ENCODE results near the gene MRGPRD.

MRGPRD gene

GRCh38 chr11:68968306-68969250 lies 12.2 kb downstream of the MRGPRD start:
- DNase-seq, result peak; percentile 44

GRCh38 chr11:68966894-68967780 lies 13.6 kb downstream of the MRGPRD start:
- no peak for DNase-seq

GRCh38 chr11:68965901-68966853 lies 14.6 kb downstream of the MRGPRD start:
- DNase-seq, result peak; percentile 28

GRCh38 chr11:68963779-68964178 lies 17.0 kb downstream of the MRGPRD start:
- DNase-seq, result peak; percentile 62

GRCh38 chr11:68962527-68963250 lies 18.1 kb downstream of the MRGPRD start:
- DNase-seq, result peak; percentile 26

- peak; percentile 32 for DNase-seq
Observed at GRCh38 chr11:68961245-68961644, 19.5 kb downstream of the MRGPRD start.

- no peak for DNase-seq
Observed at GRCh38 chr11:68960294-68961071, 20.3 kb downstream of the MRGPRD start.

GRCh38 chr11:68959465-68960293 lies 21.1 kb downstream of the MRGPRD start:
- DNase-seq, result no peak

- no peak for DNase-seq
Observed at GRCh38 chr11:68958211-68958610, 22.6 kb downstream of the MRGPRD start.

GRCh38 chr11:68956547-68957254 lies 24.1 kb downstream of the MRGPRD start:
- DNase-seq, result no peak

- no peak for DNase-seq
Observed at GRCh38 chr11:68956142-68956541, 24.6 kb downstream of the MRGPRD start.

GRCh38 chr11:68955607-68955958 lies 25.2 kb downstream of the MRGPRD start:
- DNase-seq, result no peak

GRCh38 chr11:68954836-68955606 lies 25.8 kb downstream of the MRGPRD start:
- no peak for DNase-seq

GRCh38 chr11:68950762-68951161 lies 30.0 kb downstream of the MRGPRD start:
- DNase-seq, result no peak

- no peak for DNase-seq
Observed at GRCh38 chr11:68950270-68950669, 30.5 kb downstream of the MRGPRD start.

- DNase-seq, result no peak
Observed at GRCh38 chr11:68948935-68949334, 31.9 kb downstream of the MRGPRD start.

GRCh38 chr11:68948496-68948895 lies 32.3 kb downstream of the MRGPRD start:
- no peak for DNase-seq

- DNase-seq, result no peak
Observed at GRCh38 chr11:68947151-68947550, 33.6 kb downstream of the MRGPRD start.

Data from islet precursor cell (in vitro differentiated cells).